Raji (cell line): ENCODE results near the gene ZSWIM5.

Source experiments
- POLR2A ChIP-seq: IDR thresholded peaks from 2 replicates; pipeline ENCODE4 v1.6.1; 2011; ENCODE audit warnings: low read depth, low read length, control low read depth; ENCODE audit not compliant: insufficient read depth

The ZSWIM5 gene

DNA sequence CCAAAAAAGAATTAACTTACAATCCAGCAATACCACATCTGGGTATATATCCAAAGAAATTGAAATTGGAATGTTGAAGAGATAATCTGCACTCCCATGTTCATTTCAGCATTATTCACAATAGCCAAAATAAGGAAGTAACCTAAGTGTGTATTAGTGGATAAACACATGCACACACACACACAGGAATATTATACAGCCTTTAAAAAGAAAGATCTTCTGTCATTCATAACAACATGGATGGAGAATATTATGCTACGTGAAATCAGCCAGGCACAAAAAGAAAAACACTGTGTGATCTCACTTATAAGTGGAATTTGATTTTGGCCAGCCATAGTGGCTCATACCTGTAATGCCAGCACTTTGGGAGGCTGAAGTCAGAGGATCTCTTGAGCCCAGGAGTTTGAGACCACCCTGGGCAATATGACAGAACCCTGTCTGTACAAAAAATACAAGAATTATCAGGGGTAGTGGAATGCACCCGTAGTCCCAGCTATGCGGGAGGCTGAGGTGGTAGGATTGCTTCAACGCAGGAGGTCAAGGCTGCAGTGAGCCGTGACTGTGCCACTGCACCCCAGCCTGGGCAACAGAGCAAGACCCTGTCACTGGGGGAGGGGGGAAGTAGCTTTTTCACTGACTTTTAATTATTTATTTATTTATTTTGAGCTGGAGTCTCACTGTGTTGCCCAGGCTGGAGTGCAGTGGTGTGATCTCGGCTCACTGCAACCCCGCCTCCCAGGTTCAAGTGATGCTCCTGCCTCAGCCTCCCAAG is 210.8 kb downstream of the ZSWIM5 start:
- TF ChIP-seq POLR2A: no peak

DNA sequence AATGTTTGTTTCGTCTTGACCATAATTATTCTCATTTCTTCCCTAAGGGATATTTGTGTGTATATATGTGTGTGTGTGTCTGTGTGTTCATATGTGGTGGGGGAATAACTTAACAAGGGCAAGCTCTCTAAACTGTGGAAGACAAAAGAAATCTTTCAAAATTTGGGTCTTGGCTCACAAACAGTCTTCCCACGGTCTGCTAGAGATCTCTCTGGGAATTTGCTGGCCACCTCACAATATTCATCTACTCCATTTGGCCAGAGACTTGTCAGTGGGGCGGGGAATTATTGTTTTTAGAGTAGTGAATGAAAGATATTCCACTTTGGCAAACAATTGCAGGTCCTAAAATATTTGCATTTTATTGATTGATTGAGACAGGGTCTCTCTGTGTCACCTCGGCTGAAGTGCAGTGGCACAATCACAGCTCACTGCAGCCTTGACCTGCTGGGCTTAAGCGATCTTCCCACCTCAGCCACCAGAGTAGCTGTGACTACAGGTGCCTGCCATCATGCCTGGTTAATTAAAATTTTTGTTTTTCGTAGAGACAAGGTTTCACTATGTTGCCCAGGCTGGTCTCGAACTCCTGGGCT is 212.0 kb downstream of the ZSWIM5 start:
- no peak for TF ChIP-seq POLR2A

DNA sequence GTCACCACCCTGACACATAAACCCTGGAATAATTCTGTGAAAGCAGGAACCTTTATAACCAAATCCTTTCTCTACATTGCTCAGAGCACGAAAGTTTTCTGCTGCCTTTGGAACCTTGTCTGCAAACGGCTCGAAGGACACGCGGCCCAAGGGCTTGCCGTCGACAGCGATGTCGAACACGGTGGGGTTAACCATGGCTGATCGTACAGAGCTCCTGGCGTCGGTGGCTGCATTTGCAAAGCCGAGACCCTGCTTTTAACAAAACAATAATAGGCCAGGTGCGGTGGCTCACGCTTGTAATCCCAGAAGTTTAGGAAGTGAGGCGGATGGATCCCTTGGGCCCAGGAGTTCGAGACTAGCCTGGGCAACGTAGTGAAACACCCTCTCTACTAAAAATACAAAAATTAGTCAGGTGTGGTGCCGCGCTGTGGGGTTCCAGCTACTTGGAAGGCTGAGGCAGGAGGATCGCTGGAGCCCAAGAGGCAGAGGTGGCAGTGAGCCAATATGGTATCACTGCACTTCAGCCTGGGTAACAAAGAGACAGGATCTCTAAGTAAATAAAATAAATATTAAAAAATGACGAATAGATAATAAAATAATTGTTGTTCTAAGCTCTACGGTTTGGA is 217.8 kb downstream of the ZSWIM5 start:
- no peak for TF ChIP-seq POLR2A

DNA sequence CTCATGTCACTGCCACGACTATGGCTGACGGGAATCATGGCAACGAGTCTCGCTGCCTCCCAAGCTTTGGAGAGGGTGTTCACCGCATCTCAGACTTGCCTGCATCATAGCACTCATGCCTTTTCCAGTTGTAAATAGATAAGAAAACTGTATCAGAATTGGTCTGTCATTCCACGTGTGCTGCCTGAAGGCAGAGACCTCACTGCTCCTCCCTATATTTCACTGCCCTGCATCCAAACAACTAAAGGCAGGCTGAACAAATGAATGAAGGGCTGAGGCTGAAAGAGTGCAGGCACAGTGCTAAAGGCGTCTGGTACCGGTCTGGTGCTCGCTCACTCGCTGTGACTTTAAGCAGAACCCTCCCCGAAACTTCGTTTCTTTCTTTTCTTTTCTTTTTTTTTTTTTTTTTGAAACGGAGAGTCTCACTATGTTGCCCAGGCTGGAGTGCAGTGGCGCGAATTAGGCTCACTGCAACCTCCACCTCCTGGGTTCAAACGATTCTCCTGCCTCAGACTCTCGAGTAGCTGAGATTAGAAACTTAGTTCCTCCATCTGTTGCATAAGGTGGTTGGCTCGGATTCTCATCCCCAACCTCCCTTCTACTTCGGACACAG is 220.6 kb downstream of the ZSWIM5 start:
- TF ChIP-seq POLR2A: no peak

DNA sequence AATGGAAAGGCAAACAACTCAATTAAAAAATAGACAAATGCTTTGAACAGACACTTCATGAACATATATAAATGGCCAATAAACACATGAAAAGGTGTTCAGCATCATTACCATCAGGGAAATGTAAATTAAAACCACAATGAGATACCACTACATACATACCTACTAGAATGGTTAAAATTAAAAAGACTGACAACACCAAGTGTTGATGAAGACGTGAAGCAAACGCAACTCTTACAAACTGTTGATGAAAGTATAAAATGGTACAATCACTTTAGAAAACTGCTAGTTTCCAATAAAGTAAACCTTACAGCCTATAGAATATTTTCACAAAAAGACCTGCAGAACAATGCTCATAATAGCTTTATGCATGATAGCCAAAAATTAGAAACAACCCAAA is 230.2 kb downstream of the ZSWIM5 start:
- TF ChIP-seq POLR2A: no peak

DNA sequence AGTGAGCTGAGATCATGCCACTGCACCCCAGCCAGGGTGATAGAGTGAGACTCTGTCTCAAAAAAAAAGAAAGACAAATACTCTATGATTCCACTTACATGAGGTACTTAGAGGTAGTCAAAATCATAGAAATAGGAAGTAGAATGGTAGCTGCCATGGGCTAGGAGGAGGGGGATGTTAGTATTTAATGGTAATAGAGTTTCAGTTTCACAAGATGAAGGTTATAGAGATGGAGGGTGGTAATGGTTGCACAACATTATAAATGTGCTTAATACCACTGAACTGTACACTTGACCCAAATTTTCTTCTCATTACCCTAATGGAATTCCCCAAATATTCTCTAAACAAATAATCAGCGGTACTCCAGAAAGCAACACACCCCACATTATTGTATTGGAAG is 232.8 kb downstream of the ZSWIM5 start:
- no peak for TF ChIP-seq POLR2A

GRCh38 chr1:44970317-44970716 is 236.1 kb downstream of the ZSWIM5 start:
- no peak for TF ChIP-seq POLR2A
